Mesenchymal stem cell (in vitro differentiated cells and primary cell): ENCODE results near the gene OMA1.

Source experiments
- DNase-seq: peaks from one replicate; pipeline ENCODE4 v3.0.0-alpha.2; 2013
- H2AFZ ChIP-seq: one replicate; pipeline ENCODE4 v1.6.1; 2013; ENCODE audit warnings: low read depth, mild to moderate bottlenecking, control low read depth, inconsistent platforms, low read length, moderate library complexity
- H2AK5ac ChIP-seq: 2 replicates; pipeline ENCODE4 v1.6.1; 2013; ENCODE audit warnings: low read length, moderate library complexity, mild to moderate bottlenecking, inconsistent platforms; ENCODE audit not compliant: severe bottlenecking
- H2BK120ac ChIP-seq: one replicate; pipeline ENCODE4 v1.6.1; 2013; ENCODE audit warnings: low read depth, mild to moderate bottlenecking, inconsistent platforms, low read length, moderate library complexity
- H2BK12ac ChIP-seq, 2 experiments: one replicate each; pipeline ENCODE4 v1.6.1; 2013; ENCODE audit warnings: inconsistent platforms in 2 of 2, low read length in 2 of 2, mild to moderate bottlenecking in 2 of 2, moderate library complexity in 2 of 2, control low read depth in 1 of 2
- H2BK15ac ChIP-seq: one replicate; pipeline ENCODE4 v1.6.1; 2013; ENCODE audit warnings: mild to moderate bottlenecking, low read depth, inconsistent platforms; ENCODE audit not compliant: poor library complexity, severe bottlenecking
- H2BK5ac ChIP-seq: 2 replicates; pipeline ENCODE4 v1.6.1; 2013; ENCODE audit warnings: low read depth, mild to moderate bottlenecking, low read length, control low read depth, inconsistent platforms; ENCODE audit not compliant: poor library complexity, severe bottlenecking
- H3K14ac ChIP-seq, 2 experiments: one replicate each; pipeline ENCODE4 v1.6.1; 2013; ENCODE audit warnings: inconsistent platforms in 2 of 2, low read length in 2 of 2, control low read depth in 1 of 2, mild to moderate bottlenecking in 1 of 2, moderate library complexity in 1 of 2
- H3K18ac ChIP-seq, 2 experiments: one replicate each; pipeline ENCODE4 v1.6.1; 2013; ENCODE audit warnings: inconsistent platforms in 2 of 2, low read length in 2 of 2, control low read depth in 1 of 2, low read depth in 1 of 2, mild to moderate bottlenecking in 1 of 2
- H3K23ac ChIP-seq, 2 experiments: one replicate each; pipeline ENCODE4 v1.6.1; 2013; ENCODE audit warnings: inconsistent platforms in 2 of 2, low read length in 2 of 2, mild to moderate bottlenecking in 2 of 2, moderate library complexity in 2 of 2, control low read depth in 1 of 2
- H3K27ac ChIP-seq: 2 replicates; pipeline ENCODE4 v1.5.1; 2013; ENCODE audit warnings: mild to moderate bottlenecking, moderate library complexity, low read length, control low read depth, inconsistent platforms; ENCODE audit not compliant: poor library complexity, severe bottlenecking
- H3K27me3 ChIP-seq, 2 experiments: 2 replicates each; pipeline versions ENCODE4 v1.6.1 to v1.7.0; 2013; ENCODE audit warnings: low read length in 2 of 2, mild to moderate bottlenecking in 2 of 2, moderate library complexity in 2 of 2, control low read depth in 1 of 2, inconsistent platforms in 1 of 2; ENCODE audit not compliant: control insufficient read depth in 1 of 2, insufficient read depth in 1 of 2
- H3K36me3 ChIP-seq, 2 experiments: 2 replicates each; pipeline versions ENCODE4 v1.6.1 to v1.7.0; 2013; ENCODE audit warnings: low read length in 2 of 2, control low read depth in 1 of 2, inconsistent platforms in 1 of 2, low read depth in 1 of 2, mild to moderate bottlenecking in 1 of 2; ENCODE audit not compliant: insufficient read depth in 2 of 2, control insufficient read depth in 1 of 2
- H3K4ac ChIP-seq, 2 experiments: one replicate each; pipeline ENCODE4 v1.6.1; 2013; ENCODE audit warnings: inconsistent platforms in 2 of 2, low read length in 2 of 2, mild to moderate bottlenecking in 2 of 2, moderate library complexity in 2 of 2, control low read depth in 1 of 2, low read depth in 1 of 2
- H3K4me1 ChIP-seq: 2 replicates; pipeline ENCODE4 v1.6.1; 2013; ENCODE audit warnings: low read depth, low read length, control low read depth; ENCODE audit not compliant: control insufficient read depth, insufficient read depth
- H3K4me2 ChIP-seq: 2 replicates; pipeline ENCODE4 v1.6.1; 2013; ENCODE audit warnings: low read length, mild to moderate bottlenecking, inconsistent platforms; ENCODE audit not compliant: poor library complexity, severe bottlenecking
- H3K4me3 ChIP-seq, 2 experiments: 2 replicates each; pipeline versions ENCODE4 v1.5.1 to v1.7.0; 2013; ENCODE audit warnings: low read length in 2 of 2, mild to moderate bottlenecking in 2 of 2, control low read depth in 1 of 2, low read depth in 1 of 2; ENCODE audit not compliant: insufficient read depth in 1 of 2
- H3K79me1 ChIP-seq: replicated peaks from 2 replicates; pipeline ENCODE4 v1.6.1; 2013; ENCODE audit warnings: mild to moderate bottlenecking, control low read depth, low read length, inconsistent platforms; ENCODE audit not compliant: poor library complexity, severe bottlenecking
- H3K9ac ChIP-seq: 2 replicates; pipeline ENCODE4 v1.7.0; 2013; ENCODE audit warnings: mild to moderate bottlenecking, low read length, moderate library complexity
- H3K9me3 ChIP-seq: 2 replicates; pipeline ENCODE4 v1.7.0; 2013; ENCODE audit warnings: mild to moderate bottlenecking, low read length; ENCODE audit not compliant: control insufficient read depth
- H4K8ac ChIP-seq: one replicate; pipeline ENCODE4 v1.6.1; 2013; ENCODE audit warnings: inconsistent platforms, mild to moderate bottlenecking, low read length, moderate library complexity
- H4K91ac ChIP-seq: one replicate; pipeline ENCODE4 v1.6.1; 2013; ENCODE audit warnings: mild to moderate bottlenecking, low read length, inconsistent platforms
- WGBS: methylation state at CpG from one replicate; pipeline ENCODE4 v1.1.7; 2013; ENCODE audit warnings: mixed read lengths; 5-methylcytosine and 5-hydroxymethylcytosine counted together

The OMA1 gene

DNA sequence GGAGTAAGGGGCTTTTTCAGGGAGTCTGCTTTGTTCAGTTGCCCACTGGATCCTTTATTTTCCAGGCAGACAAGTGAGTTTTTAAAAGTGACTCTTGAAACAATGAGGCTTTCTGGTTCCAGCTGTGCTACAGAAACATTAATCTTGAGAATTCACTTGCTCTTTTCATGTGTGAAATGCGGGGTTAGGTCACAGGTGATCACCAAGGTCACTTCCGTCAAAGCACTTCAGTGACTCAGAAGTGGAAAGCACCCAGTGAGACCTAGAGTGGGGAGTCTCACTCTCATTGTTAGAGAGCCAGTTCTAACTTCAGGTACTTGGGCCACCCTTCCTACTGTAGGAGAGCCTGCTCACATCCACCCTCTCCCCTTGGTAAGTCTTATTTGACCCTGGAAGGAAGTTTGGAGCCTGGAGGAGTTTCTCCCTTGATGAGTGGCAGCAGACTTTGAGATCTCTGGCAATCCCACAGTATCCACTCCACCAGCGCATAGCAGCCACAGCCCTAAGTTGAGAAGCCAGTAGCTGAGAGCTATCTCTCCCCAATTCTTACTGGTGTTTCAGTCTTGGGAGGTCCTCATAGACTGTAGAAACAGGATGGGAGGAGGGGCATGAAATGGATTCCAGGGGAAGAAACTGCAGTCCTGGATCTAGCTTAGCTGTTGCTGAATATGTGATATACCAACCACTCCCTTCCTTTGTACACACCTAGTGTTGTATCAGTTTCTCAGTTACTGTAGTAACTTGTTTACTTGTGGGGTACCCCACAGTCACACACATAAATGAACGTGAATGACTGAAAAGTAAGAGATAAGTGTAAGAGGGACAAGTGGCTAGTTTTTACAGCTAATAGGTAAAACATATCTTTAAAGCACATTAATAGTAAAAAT is 27.4 kb upstream of the OMA1 start:
- Histone ChIP-seq H2BK5ac (no peak overlapping the region), H3K4ac (no peak overlapping the region), H3K4me3 (no peak overlapping the region), H3K36me3 (peaks cover 0 to 6% of the 10 kb centered on the region in 2 experiments), H3K9ac (no peak overlapping the region), H3K27ac (no peak overlapping the region), H3K4me1 (peaks cover 8% of the 10 kb centered on the region), H4K8ac (no peak overlapping the region), H2BK15ac (no peak overlapping the region), H3K18ac (no peak overlapping the region), H2BK120ac (no peak overlapping the region), H3K14ac (no peak overlapping the region), H3K4me2 (no peak overlapping the region), H3K9me3 (no peaks in the 10 kb centered on the region), H2BK12ac (no peak overlapping the region), H4K91ac (no peak overlapping the region), H2AK5ac (no peak overlapping the region), H2AFZ (no peak overlapping the region), H3K23ac (no peak overlapping the region), H3K79me1 (no peaks in the 10 kb centered on the region), H3K27me3 (peaks cover 0 to 60% of the 10 kb centered on the region in 2 experiments)
- WGBS: 58% methylated on average over 2 of the region's 4 CpGs
- no peak for DNase-seq

DNA sequence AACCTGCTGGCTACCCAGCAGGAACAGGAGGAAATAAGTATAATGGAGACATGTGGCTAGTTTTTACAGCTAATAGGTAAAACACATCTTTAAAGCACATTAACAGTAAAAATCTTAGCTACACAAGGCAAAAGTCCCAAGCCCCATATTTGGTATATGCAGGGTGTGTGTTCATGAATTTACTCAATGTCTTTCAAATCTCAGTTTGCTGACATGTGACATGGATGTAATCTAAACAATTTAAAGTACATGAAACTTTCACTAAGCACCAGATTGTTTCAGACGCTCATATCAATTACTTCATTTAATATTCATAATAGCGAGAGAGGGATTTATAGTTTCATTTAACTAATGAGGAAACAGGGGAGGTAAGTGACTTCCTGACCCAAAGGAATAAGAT is 26.6 kb upstream of the OMA1 start:
- Histone ChIP-seq H3K4ac (no peak overlapping the region), H3K4me3 (no peak overlapping the region), H3K27ac (no peak overlapping the region), H2AK5ac (no peak overlapping the region), H3K27me3 (peaks cover 0 to 60% of the 10 kb centered on the region in 2 experiments), H2BK15ac (no peak overlapping the region), H3K36me3 (peaks cover 0 to 6% of the 10 kb centered on the region in 2 experiments), H3K18ac (no peak overlapping the region), H3K9ac (no peak overlapping the region), H2AFZ (no peak overlapping the region), H3K23ac (no peak overlapping the region), H2BK12ac (no peak overlapping the region), H3K4me2 (no peak overlapping the region), H4K8ac (no peak overlapping the region), H3K4me1 (peaks cover 8% of the 10 kb centered on the region), H3K14ac (no peak overlapping the region), H2BK120ac (no peak overlapping the region), H2BK5ac (no peak overlapping the region), H4K91ac (no peak overlapping the region), H3K79me1 (no peaks in the 10 kb centered on the region), H3K9me3 (no peaks in the 10 kb centered on the region)
- 90% methylated on average over 1 of the region's 2 CpGs for WGBS
- no peak for DNase-seq

DNA sequence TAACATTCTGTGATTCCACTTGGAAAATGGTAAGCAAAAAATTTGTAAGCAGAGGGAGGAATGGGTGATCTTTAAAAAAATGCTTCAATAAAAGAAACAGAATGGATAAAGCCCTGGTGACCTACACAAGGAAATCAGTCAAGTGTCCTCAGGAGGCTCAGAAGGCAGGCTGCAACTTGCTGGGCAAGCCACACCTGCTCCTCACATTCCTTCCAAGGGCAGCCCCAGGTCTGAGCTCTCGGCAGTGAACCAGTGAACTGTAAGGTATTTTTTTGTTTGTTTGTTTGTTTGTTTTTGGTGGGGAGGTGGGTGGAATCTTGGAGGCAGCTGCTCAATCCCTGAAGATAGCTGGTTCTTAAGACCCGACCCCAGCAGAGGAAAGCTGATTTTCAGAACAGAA is 26.2 kb upstream of the OMA1 start:
- no peaks in the 10 kb centered on the region for H3K79me1 ChIP-seq
- DNase-seq: no peak

DNA sequence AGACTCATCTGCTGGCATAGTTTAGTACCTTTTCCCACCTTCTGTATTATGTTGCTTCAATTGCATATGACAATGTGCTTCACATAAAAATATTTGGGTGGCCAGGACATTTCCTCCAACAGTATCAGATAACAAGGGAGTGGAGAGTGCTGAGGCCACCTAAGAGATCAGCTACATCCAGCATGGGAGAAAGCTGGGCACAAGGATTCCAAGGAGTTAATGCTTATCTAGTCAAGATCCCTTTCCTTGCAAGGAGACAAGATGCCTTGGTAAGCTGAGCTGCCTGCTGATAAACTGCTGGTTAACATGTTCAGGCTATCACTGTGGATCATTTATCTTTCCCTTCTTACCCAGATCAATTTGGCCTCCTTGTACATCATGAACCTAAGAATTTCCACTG is 25.1 kb upstream of the OMA1 start:
- no peak overlapping the region for H3K4me2 ChIP-seq
- no peak overlapping the region for H2BK15ac ChIP-seq
- no peak overlapping the region for H3K27ac ChIP-seq
- no peak overlapping the region for H3K18ac ChIP-seq
- H3K23ac ChIP-seq: no peak overlapping the region
- H2BK120ac ChIP-seq: no peak overlapping the region
- no peak overlapping the region for H4K91ac ChIP-seq
- no peak overlapping the region for H2BK12ac ChIP-seq
- peaks cover 0 to 52% of the 10 kb centered on the region in 2 experiments for H3K27me3 ChIP-seq
- no peak overlapping the region for H2AK5ac ChIP-seq
- H3K79me1 ChIP-seq: no peaks in the 10 kb centered on the region
- H4K8ac ChIP-seq: no peak overlapping the region
- DNase-seq: no peak
- H3K4me3 ChIP-seq: no peak overlapping the region
- H3K14ac ChIP-seq: no peak overlapping the region
- H3K9me3 ChIP-seq: no peaks in the 10 kb centered on the region
- peaks cover 4% of the 10 kb centered on the region for H3K4me1 ChIP-seq
- H3K36me3 ChIP-seq: peaks cover 0 to 3% of the 10 kb centered on the region in 2 experiments
- H3K9ac ChIP-seq: no peak overlapping the region
- no peak overlapping the region for H2AFZ ChIP-seq
- H3K4ac ChIP-seq: no peak overlapping the region
- H2BK5ac ChIP-seq: no peak overlapping the region

More for the DNA sequence above, 26.2 kb upstream of the OMA1 start:
- Histone ChIP-seq H2BK5ac (no peak overlapping the region), H3K9me3 (no peaks in the 10 kb centered on the region), H2AFZ (no peak overlapping the region), H3K4ac (no peak overlapping the region), H3K27me3 (peaks cover 0 to 60% of the 10 kb centered on the region in 2 experiments), H2BK15ac (no peak overlapping the region), H3K4me3 (no peak overlapping the region), H3K23ac (no peak overlapping the region), H4K8ac (no peak overlapping the region), H3K4me2 (no peak overlapping the region), H3K18ac (no peak overlapping the region), H3K14ac (no peak overlapping the region), H3K36me3 (peaks cover 0 to 6% of the 10 kb centered on the region in 2 experiments), H4K91ac (no peak overlapping the region), H3K4me1 (peaks cover 8% of the 10 kb centered on the region), H3K9ac (no peak overlapping the region), H2BK120ac (no peak overlapping the region), H2AK5ac (no peak overlapping the region), H2BK12ac (no peak overlapping the region), H3K27ac (no peak overlapping the region)
- WGBS: 66% methylated on average over 2 of the region's 2 CpGs
